GM12878 (cell line): ENCODE data around the gene ARL16. TPM values are rescaled to one million over a fixed set of nuclear protein-coding genes. Genes with fewer than 3 reads are reported as not detected.

ENCODE experiments used
- CBX5 ChIP-seq: sonication (generic); IDR thresholded peaks from 2 replicates; pipeline ENCODE4 v1.6.1; 2016; ENCODE audit warnings: low read depth, moderate library complexity, mild to moderate bottlenecking, inconsistent platforms
- microRNA-seq: library from miRNA; unstranded; fragments of <30 nt; microRNA quantifications from one replicate; pipeline ENCODE4, GENCODE V29; 2018
- polyA plus RNA-seq, 11 experiments: library from polyadenylated mRNA; depleted of rRNA in 4 of 11; unstranded in 6 of 11; stranded (reverse) in 5 of 11; fragments of >200 nt; fragmentation: Nextera tagmentation in 4 of 11; fragmentation: Illumina TruSeq in 1 of 11; extraction: Ambion mirVana in 4 of 11; extraction: Trizol in 1 of 11; gene quantifications; 1 replicate in 1 of 11; 2 replicates in 10 of 11; pipeline versions ENCODE4 v1.2.1 to v1.2.3, GENCODE V29; 2011 to 2016; ENCODE audit warnings: inconsistent platforms in 2 of 11, missing spikeins in 2 of 11, low read depth in 1 of 11
- small RNA-seq: library from RNA; depleted of rRNA; stranded (forward); fragments of <200 nt; gene quantifications from one replicate; pipeline ENCODE3, GENCODE V24; 2014
- total RNA-seq, 4 experiments: library from RNA; depleted of rRNA in 3 of 4; stranded (reverse); fragments of >200 nt in 3 of 4; fragmentation: Illumina TruSeq in 1 of 4; extraction: Trizol in 1 of 4; gene quantifications; 2 replicates each; pipeline versions ENCODE4 v1.2.1 to v1.2.3, GENCODE V29; 2013 to 2021

Gene ARL16
- total and polyA plus RNA-seq, 10 of the 15 experiments (the other 5 are each of a cell fraction or from before 2014, with no cell fraction given): 4.7 to 47.6 (median 30.9) TPM

DNA sequence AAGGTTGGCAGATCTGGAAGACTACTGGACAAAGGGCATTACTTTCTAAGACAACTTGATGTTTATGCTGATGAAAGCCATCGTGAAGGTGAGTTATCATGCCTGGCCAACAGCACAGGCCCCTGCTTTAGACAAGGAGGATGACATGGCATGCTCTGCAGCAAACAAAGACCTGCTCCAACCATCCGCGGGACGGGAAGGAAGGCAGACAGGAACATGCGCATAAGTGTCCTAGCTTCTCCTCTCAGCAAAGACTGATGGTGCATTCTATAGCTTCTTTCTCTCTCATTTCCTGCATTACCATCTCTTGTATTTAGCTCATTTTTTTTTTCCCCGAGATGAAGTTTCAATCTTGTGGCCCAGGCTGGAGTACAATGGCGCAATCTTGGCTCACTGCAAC, 52.1 kb downstream of the ARL16 start (continued):
- TF ChIP-seq CBX5: no peak

Small RNA genes within 50 kb of the gene (microRNA-seq; reads per million reads assigned to microRNA genes)
- 1.9 reads per million, percentile 3 among the genes with 10 or more reads in this experiment for gene MIR6786

Small RNA genes within 50 kb of the gene (small RNA-seq; reads per million reads assigned to genes)
- 0.12 reads per million for gene MIR6786

Other genes with a start within 250 kb of the ARL16 start
Only the 7 nearest of the 22 such genes appear.
- gene TSPAN10, start 46.6 kb downstream of the ARL16 start, total RNA-seq (2014; rRNA removed): 0.38 and 0.40 TPM in 2 replicates
- gene TSPAN10, start 46.6 kb downstream of the ARL16 start, total RNA-seq (2014; rRNA removed; fragmentation: Illumina TruSeq; extraction: Trizol): 0.13 and 0.18 TPM in 2 replicates
- gene TSPAN10, start 46.6 kb downstream of the ARL16 start, total RNA-seq (2021): 0.41 and 0.56 TPM in 2 replicates
- 0.53 and 0.58 TPM in 2 replicates for gene TSPAN10, start 46.6 kb downstream of the ARL16 start, polyA plus RNA-seq (2011; rRNA removed)
- 0.16 and 0.36 TPM in 2 replicates for gene TSPAN10, start 46.6 kb downstream of the ARL16 start, polyA plus RNA-seq (2014; fragmentation: Illumina TruSeq; extraction: Trizol)
- gene TSPAN10, start 46.6 kb downstream of the ARL16 start, polyA plus RNA-seq (2014; fragmentation: Nextera tagmentation; extraction: Ambion mirVana): under 1 TPM; 0.33 to 0.45 TPM
- gene TSPAN10, start 46.6 kb downstream of the ARL16 start, polyA plus RNA-seq (2014; rRNA removed): 0.61 and 0.72 TPM in 2 replicates
- under 1 TPM; 0.60 to 0.82 TPM for gene TSPAN10, start 46.6 kb downstream of the ARL16 start, polyA plus RNA-seq (2016; fragmentation: Nextera tagmentation; extraction: Ambion mirVana)
- 7.8 and 12.1 TPM in 2 replicates for gene PDE6G, start 27.3 kb downstream of the ARL16 start, total RNA-seq (2014; rRNA removed)
- 1.5 and 3.5 TPM in 2 replicates for gene PDE6G, start 27.3 kb downstream of the ARL16 start, total RNA-seq (2014; rRNA removed; fragmentation: Illumina TruSeq; extraction: Trizol)
- gene PDE6G, start 27.3 kb downstream of the ARL16 start, total RNA-seq (2021): 6.0 and 8.3 TPM in 2 replicates
- 0.37 and 1.8 TPM in 2 replicates for gene PDE6G, start 27.3 kb downstream of the ARL16 start, polyA plus RNA-seq (2011; rRNA removed)
- 7.0 and 8.0 TPM in 2 replicates for gene PDE6G, start 27.3 kb downstream of the ARL16 start, polyA plus RNA-seq (2014; fragmentation: Illumina TruSeq; extraction: Trizol)
- under 1 TPM; 0.55 to 0.82 TPM for gene PDE6G, start 27.3 kb downstream of the ARL16 start, polyA plus RNA-seq (2014; fragmentation: Nextera tagmentation; extraction: Ambion mirVana)
- 10.4 and 11.1 TPM in 2 replicates for gene PDE6G, start 27.3 kb downstream of the ARL16 start, polyA plus RNA-seq (2014; rRNA removed)
- gene PDE6G, start 27.3 kb downstream of the ARL16 start, polyA plus RNA-seq (2016; fragmentation: Nextera tagmentation; extraction: Ambion mirVana): 1 to 10 TPM; 3.3 to 5.0 TPM
- gene OXLD1, start 17.2 kb downstream of the ARL16 start, total RNA-seq (2014; rRNA removed): 74.8 and 77.7 TPM in 2 replicates
- gene OXLD1, start 17.2 kb downstream of the ARL16 start, total RNA-seq (2014; rRNA removed; fragmentation: Illumina TruSeq; extraction: Trizol): 14.4 and 18.4 TPM in 2 replicates
- gene OXLD1, start 17.2 kb downstream of the ARL16 start, total RNA-seq (2021): 61.2 and 70.8 TPM in 2 replicates
- 6.2 and 13.5 TPM in 2 replicates for gene OXLD1, start 17.2 kb downstream of the ARL16 start, polyA plus RNA-seq (2011; rRNA removed)
- gene OXLD1, start 17.2 kb downstream of the ARL16 start, polyA plus RNA-seq (2014; fragmentation: Illumina TruSeq; extraction: Trizol): 3.4 and 10.2 TPM in 2 replicates
- 1 to 10 TPM; 4.6 to 9.3 TPM for gene OXLD1, start 17.2 kb downstream of the ARL16 start, polyA plus RNA-seq (2014; fragmentation: Nextera tagmentation; extraction: Ambion mirVana)
- gene OXLD1, start 17.2 kb downstream of the ARL16 start, polyA plus RNA-seq (2014; rRNA removed): 83.2 and 84.8 TPM in 2 replicates
- gene OXLD1, start 17.2 kb downstream of the ARL16 start, polyA plus RNA-seq (2016; fragmentation: Nextera tagmentation; extraction: Ambion mirVana): 10 to 100 TPM; 74.3 to 89.5 TPM
- 21.9 and 23.3 TPM in 2 replicates for gene CCDC137, start 17.1 kb downstream of the ARL16 start, total RNA-seq (2014; rRNA removed)
- 18.3 and 19.6 TPM in 2 replicates for gene CCDC137, start 17.1 kb downstream of the ARL16 start, total RNA-seq (2014; rRNA removed; fragmentation: Illumina TruSeq; extraction: Trizol)
- gene CCDC137, start 17.1 kb downstream of the ARL16 start, total RNA-seq (2021): 32.0 and 35.1 TPM in 2 replicates
- gene CCDC137, start 17.1 kb downstream of the ARL16 start, polyA plus RNA-seq (2011; rRNA removed): 7.7 and 13.7 TPM in 2 replicates
- 20.9 and 32.6 TPM in 2 replicates for gene CCDC137, start 17.1 kb downstream of the ARL16 start, polyA plus RNA-seq (2014; fragmentation: Illumina TruSeq; extraction: Trizol)
- gene CCDC137, start 17.1 kb downstream of the ARL16 start, polyA plus RNA-seq (2014; fragmentation: Nextera tagmentation; extraction: Ambion mirVana): 1 to 10 TPM; 2.2 to 5.1 TPM
- 33.8 and 39.3 TPM in 2 replicates for gene CCDC137, start 17.1 kb downstream of the ARL16 start, polyA plus RNA-seq (2014; rRNA removed)
- gene CCDC137, start 17.1 kb downstream of the ARL16 start, polyA plus RNA-seq (2016; fragmentation: Nextera tagmentation; extraction: Ambion mirVana): 10 to 100 TPM; 44.6 to 45.4 TPM
- gene HGS, start 214 bp upstream of the ARL16 start, total RNA-seq (2014; rRNA removed): 41.4 and 59.5 TPM in 2 replicates
- 23.2 and 29.3 TPM in 2 replicates for gene HGS, start 214 bp upstream of the ARL16 start, total RNA-seq (2014; rRNA removed; fragmentation: Illumina TruSeq; extraction: Trizol)
- 58.0 and 85.6 TPM in 2 replicates for gene HGS, start 214 bp upstream of the ARL16 start, total RNA-seq (2021)
- 23.5 and 40.1 TPM in 2 replicates for gene HGS, start 214 bp upstream of the ARL16 start, polyA plus RNA-seq (2011; rRNA removed)
- 29.2 and 51.0 TPM in 2 replicates for gene HGS, start 214 bp upstream of the ARL16 start, polyA plus RNA-seq (2014; fragmentation: Illumina TruSeq; extraction: Trizol)
- gene HGS, start 214 bp upstream of the ARL16 start, polyA plus RNA-seq (2014; fragmentation: Nextera tagmentation; extraction: Ambion mirVana): 1 to 10 TPM; 2.2 to 3.7 TPM
- gene HGS, start 214 bp upstream of the ARL16 start, polyA plus RNA-seq (2014; rRNA removed): 75.4 and 94.8 TPM in 2 replicates
- 10 to 100 TPM; 59.9 to 69.3 TPM for gene HGS, start 214 bp upstream of the ARL16 start, polyA plus RNA-seq (2016; fragmentation: Nextera tagmentation; extraction: Ambion mirVana)
- 115 and 157 TPM in 2 replicates for gene MRPL12, start 19.6 kb upstream of the ARL16 start, total RNA-seq (2014; rRNA removed)
- gene MRPL12, start 19.6 kb upstream of the ARL16 start, total RNA-seq (2014; rRNA removed; fragmentation: Illumina TruSeq; extraction: Trizol): 37.5 and 42.7 TPM in 2 replicates
- 163 and 169 TPM in 2 replicates for gene MRPL12, start 19.6 kb upstream of the ARL16 start, total RNA-seq (2021)
- gene MRPL12, start 19.6 kb upstream of the ARL16 start, polyA plus RNA-seq (2011; rRNA removed): 50.4 and 77.8 TPM in 2 replicates
- 28.4 and 67.3 TPM in 2 replicates for gene MRPL12, start 19.6 kb upstream of the ARL16 start, polyA plus RNA-seq (2014; fragmentation: Illumina TruSeq; extraction: Trizol)
- 1 to 10 TPM; 1.3 to 4.5 TPM for gene MRPL12, start 19.6 kb upstream of the ARL16 start, polyA plus RNA-seq (2014; fragmentation: Nextera tagmentation; extraction: Ambion mirVana)
- gene MRPL12, start 19.6 kb upstream of the ARL16 start, polyA plus RNA-seq (2014; rRNA removed): 269 and 299 TPM in 2 replicates
- gene MRPL12, start 19.6 kb upstream of the ARL16 start, polyA plus RNA-seq (2016; fragmentation: Nextera tagmentation; extraction: Ambion mirVana): 100 to 1,000 TPM; 235 to 247 TPM
- gene SLC25A10, start 28.5 kb upstream of the ARL16 start, total RNA-seq (2014; rRNA removed): 50.1 and 52.6 TPM in 2 replicates
- 9.3 and 11.6 TPM in 2 replicates for gene SLC25A10, start 28.5 kb upstream of the ARL16 start, total RNA-seq (2014; rRNA removed; fragmentation: Illumina TruSeq; extraction: Trizol)
- 38.5 and 41.7 TPM in 2 replicates for gene SLC25A10, start 28.5 kb upstream of the ARL16 start, total RNA-seq (2021)
- gene SLC25A10, start 28.5 kb upstream of the ARL16 start, polyA plus RNA-seq (2011; rRNA removed): 2.7 and 10.2 TPM in 2 replicates
- 1.1 and 11.6 TPM in 2 replicates for gene SLC25A10, start 28.5 kb upstream of the ARL16 start, polyA plus RNA-seq (2014; fragmentation: Illumina TruSeq; extraction: Trizol)
- 1 to 10 TPM in 1 of 2 experiments, under 1 TPM in 1; 0.11 to 1.4 TPM for gene SLC25A10, start 28.5 kb upstream of the ARL16 start, polyA plus RNA-seq (2014; fragmentation: Nextera tagmentation; extraction: Ambion mirVana)
- gene SLC25A10, start 28.5 kb upstream of the ARL16 start, polyA plus RNA-seq (2014; rRNA removed): 33.0 and 43.1 TPM in 2 replicates
- 10 to 100 TPM; 68.6 to 72.7 TPM for gene SLC25A10, start 28.5 kb upstream of the ARL16 start, polyA plus RNA-seq (2016; fragmentation: Nextera tagmentation; extraction: Ambion mirVana)